B cell (primary cell): ENCODE measurements around the gene USH1C. TPM values are rescaled to one million over a fixed set of nuclear protein-coding genes. Genes with fewer than 3 reads are reported as not detected.

Experiments used
- ATAC-seq: fragments of 200-7000 bp; cut with Tn5 transposase; one replicate; pipeline ENCODE4 v1.10.0; 2021; ENCODE audit warnings: low read depth, mild to moderate bottlenecking, moderate number of reproducible peaks, moderate library complexity
- CTCF ChIA-PET: fragments of 350-600 bp; sonication (Branson Sonifier 250); formaldehyde crosslinking; loops from one replicate; lab custom pipeline; 2021; ENCODE audit warnings: antibody characterized with exemption, inconsistent platforms; lab: Charles Lee
- POLR2A ChIA-PET: fragments of 350-600 bp; sonication (Branson Sonifier 250); formaldehyde crosslinking; loops from one replicate; lab custom pipeline; 2021; ENCODE audit warnings: antibody characterized with exemption; lab: Charles Lee
- DNase-seq: peaks from one replicate; pipeline ENCODE4 v3.0.0; 2013
- H2AFZ ChIP-seq: 2 replicates; pipeline ENCODE4 v1.6.1; 2012; ENCODE audit warnings: mild to moderate bottlenecking, low read depth, low read length; ENCODE audit not compliant: insufficient read depth, poor library complexity, severe bottlenecking
- H3K27ac ChIP-seq, 2 donors: 1 replicate in 1 of 2; 2 replicates in 1 of 2; pipeline ENCODE4 v1.5.1; 2012 to 2013; ENCODE audit warnings: low read length in 2 of 2, mild to moderate bottlenecking in 2 of 2, moderate library complexity in 1 of 2
- H3K27me3 ChIP-seq, 4 experiments: fragments of 200-600 bp in 1 of 4; sonication (generic) in 1 of 4; replicated peaks in 1 of 4; 1 replicate in 2 of 4; 2 replicates in 2 of 4; pipeline versions ENCODE4 v1.6.1 to v1.7.0; 2013 to 2016; ENCODE audit warnings: low read length in 3 of 4, mild to moderate bottlenecking in 2 of 4, mixed read lengths in 1 of 4, moderate library complexity in 1 of 4; ENCODE audit not compliant: insufficient read depth in 4 of 4, control insufficient read depth in 3 of 4; ENCODE audit errors: control extremely low read depth in 1 of 4
- H3K36me3 ChIP-seq, 2 experiments: replicated peaks in 1 of 2; 1 replicate in 1 of 2; 2 replicates in 1 of 2; pipeline versions ENCODE4 v1.6.1 to v1.7.1; 2013; ENCODE audit warnings: low read length in 1 of 2; ENCODE audit not compliant: insufficient read depth in 2 of 2, control insufficient read depth in 1 of 2; ENCODE audit errors: control extremely low read depth in 1 of 2, extremely low read depth in 1 of 2
- H3K4me1 ChIP-seq, 2 donors: fragments of 200-600 bp in 1 of 2; sonication (generic) in 1 of 2; 1 replicate in 1 of 2; 2 replicates in 1 of 2; pipeline versions ENCODE4 v1.5.1 to v1.6.1; 2013 to 2017; ENCODE audit warnings: low read length in 2 of 2; ENCODE audit not compliant: control insufficient read depth in 2 of 2, insufficient read depth in 2 of 2
- H3K4me2 ChIP-seq: replicated peaks from 2 replicates; pipeline ENCODE3; 2012; ENCODE audit warnings: mild to moderate bottlenecking, low read depth, low read length; ENCODE audit not compliant: poor library complexity, severe bottlenecking
- H3K4me3 ChIP-seq, 5 experiments: fragments of 200-600 bp in 1 of 5; sonication (generic) in 1 of 5; 1 replicate in 3 of 5; 2 replicates in 2 of 5; pipeline versions ENCODE4 v1.5.1 to v1.7.0; 2011 to 2016; ENCODE audit warnings: low read length in 4 of 5, mild to moderate bottlenecking in 4 of 5, low read depth in 2 of 5, control low read depth in 1 of 5, moderate library complexity in 1 of 5; ENCODE audit not compliant: insufficient read depth in 1 of 5; ENCODE audit errors: control extremely low read depth in 1 of 5, extremely low read depth in 1 of 5
- H3K79me2 ChIP-seq: fragments of 200-600 bp; sonication (generic); one replicate; pipeline ENCODE4 v1.6.0; 2016; ENCODE audit warnings: low read length; ENCODE audit not compliant: control insufficient read depth, insufficient read depth
- H3K9ac ChIP-seq: fragments of 200-600 bp; sonication (generic); 2 replicates; pipeline ENCODE4 v1.6.1; 2017; ENCODE audit warnings: mild to moderate bottlenecking, low read length, moderate library complexity
- H3K9me3 ChIP-seq, 3 donors: one replicate each; pipeline versions ENCODE4 v1.6.1 to v1.7.1; 2013; ENCODE audit warnings: low read length in 2 of 3; ENCODE audit not compliant: control insufficient read depth in 2 of 3, insufficient read depth in 1 of 3; ENCODE audit errors: control extremely low read depth in 1 of 3
- H4K20me1 ChIP-seq: 2 replicates; pipeline ENCODE4 v1.6.0; 2012; ENCODE audit warnings: mild to moderate bottlenecking, low read length; ENCODE audit not compliant: insufficient read depth, control insufficient read depth, poor library complexity, severe bottlenecking
- H3K27ac Mint-ChIP-seq: one replicate; pipeline ENCODE4 v1.8.0; 2021; ENCODE audit warnings: mixed read lengths
- H3K27me3 Mint-ChIP-seq: one replicate; pipeline ENCODE4 v1.8.0; 2021; ENCODE audit warnings: mixed read lengths
- H3K4me1 Mint-ChIP-seq: one replicate; pipeline ENCODE4 v1.8.0; 2021; ENCODE audit warnings: mixed read lengths
- H3K4me3 Mint-ChIP-seq: one replicate; pipeline ENCODE4 v1.8.0; 2021; ENCODE audit warnings: mixed read lengths
- H3K9me3 Mint-ChIP-seq: one replicate; pipeline ENCODE4 v1.8.0; 2022; ENCODE audit warnings: mixed read lengths; ENCODE audit not compliant: insufficient read depth
- EZH2 ChIP-seq: IDR thresholded peaks from 2 replicates; pipeline ENCODE4 v1.6.1; 2012; ENCODE audit warnings: borderline replicate concordance, low read depth, mild to moderate bottlenecking, moderate library complexity, low read length; ENCODE audit not compliant: insufficient read depth, poor library complexity, severe bottlenecking
- WGBS: methylation state at CpG from one replicate; pipeline ENCODE4 v1.1.5; 2013; ENCODE audit warnings: missing lambda C conversion rate; ENCODE audit not compliant: insufficient coverage; 5-methylcytosine and 5-hydroxymethylcytosine counted together
- intact Hi-C: fragments of 100-400 bp; cut with micrococcal nuclease; formaldehyde crosslinking; loops from one replicate; pipeline ENCODE4 v1.10.0; 2022
- polyA plus RNA-seq: library from polyadenylated mRNA; depleted of rRNA; stranded (reverse); fragments of >200 nt; gene quantifications from 2 replicates; pipeline ENCODE4 v1.2.3, GENCODE V29; 2012
- total RNA-seq, 2 donors: library from RNA; stranded (reverse); fragments of 120-200 nt in 1 of 2; gene quantifications; 1 replicate in 1 of 2; 2 replicates in 1 of 2; pipeline versions ENCODE4 v1.2.3 to v1.2.4, GENCODE V29; 2013 to 2022
- TF ChIP-seq, protein P1 (sequence below): fragments of 200-600 bp; IDR thresholded peaks from one replicate; pipeline ENCODE4 v1.8.0; 2022; ENCODE audit warnings: antibody characterized with exemption, mild to moderate bottlenecking

USH1C gene
- total and polyA plus RNA-seq, 2 donors (not counting 1 experiment from before 2014, with no cell fraction given), result not detected

DNA sequence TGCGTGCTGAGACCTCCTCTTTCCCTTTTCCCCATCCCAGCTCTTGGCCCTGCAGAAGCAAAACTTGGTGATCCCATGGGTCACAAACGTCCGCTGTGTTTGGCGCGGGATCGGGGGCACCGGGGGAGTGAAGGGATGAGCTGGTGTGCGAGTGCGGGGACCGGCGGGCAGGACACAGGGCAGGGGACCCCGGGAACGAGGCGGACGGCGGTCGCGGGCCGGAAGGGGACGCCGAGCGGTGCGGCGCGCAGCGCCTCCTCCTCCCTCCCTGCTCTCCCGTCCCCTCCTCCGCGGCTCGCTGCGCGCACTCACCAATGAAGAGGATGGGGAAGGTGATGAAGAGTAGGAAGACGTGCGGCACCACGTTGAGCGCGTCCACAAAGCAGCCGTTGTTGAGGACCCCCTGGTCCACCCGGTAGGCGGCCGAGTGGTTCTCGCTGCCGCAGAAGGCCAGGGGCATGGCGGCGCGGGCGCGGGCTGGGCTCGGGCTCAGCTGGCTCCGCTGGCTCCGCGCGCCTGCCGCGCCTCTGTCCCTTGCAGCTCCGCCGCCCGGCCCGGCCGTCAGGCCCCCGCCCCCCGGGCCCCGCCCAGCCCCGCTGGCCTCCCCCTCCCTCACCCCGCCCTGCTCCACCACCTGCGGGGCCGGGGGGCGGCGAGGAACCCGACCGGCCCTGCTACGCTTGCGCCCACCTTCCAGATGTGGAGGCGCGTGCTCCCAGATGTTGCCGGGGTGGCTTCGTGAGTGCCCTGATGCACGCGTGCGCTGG lies 67.7 kb downstream of the USH1C start, which contains the start of gene ABCC8:
Gene ABCC8 (minus strand): TSS at position 529 of the 767 bp plus-strand sequence. CDS start 69 bp downstream, at position 460.
- Histone ChIP-seq H3K9me3 (no peaks in the 10 kb centered on the region), H3K27me3 (peaks cover 0 to 39% (median 8%) of the 10 kb centered on the region in 4 experiments), H4K20me1 (no peaks in the 10 kb centered on the region), H2AFZ (no peak within 1 kb of the TSS), H3K27ac (no peak within 1 kb of the TSS), H3K9ac (no peak within 1 kb of the TSS), H3K4me3 (no peak within 1 kb of the TSS), H3K4me2 (no peak within 1 kb of the TSS), H3K4me1 (no peaks in the 10 kb centered on the region), H3K36me3 (no peaks in the 10 kb centered on the region), H3K79me2 (no peaks in the 10 kb centered on the region)
- H3K4me1 Mint-ChIP-seq, result no peaks in the 10 kb centered on the region
- intact Hi-C loops, result no loop called here
- H3K27ac Mint-ChIP-seq, result no peak within 1 kb of the TSS
- ChIA-PET CTCF (no interaction called here), POLR2A (no interaction called here)
- WGBS, result 7% methylated on average over 51 of the region's 80 CpGs
- peaks cover 48% of the 10 kb centered on the region for H3K27me3 Mint-ChIP-seq
- no peak for TF ChIP-seq EZH2
- TF ChIP-seq, protein P1, sequence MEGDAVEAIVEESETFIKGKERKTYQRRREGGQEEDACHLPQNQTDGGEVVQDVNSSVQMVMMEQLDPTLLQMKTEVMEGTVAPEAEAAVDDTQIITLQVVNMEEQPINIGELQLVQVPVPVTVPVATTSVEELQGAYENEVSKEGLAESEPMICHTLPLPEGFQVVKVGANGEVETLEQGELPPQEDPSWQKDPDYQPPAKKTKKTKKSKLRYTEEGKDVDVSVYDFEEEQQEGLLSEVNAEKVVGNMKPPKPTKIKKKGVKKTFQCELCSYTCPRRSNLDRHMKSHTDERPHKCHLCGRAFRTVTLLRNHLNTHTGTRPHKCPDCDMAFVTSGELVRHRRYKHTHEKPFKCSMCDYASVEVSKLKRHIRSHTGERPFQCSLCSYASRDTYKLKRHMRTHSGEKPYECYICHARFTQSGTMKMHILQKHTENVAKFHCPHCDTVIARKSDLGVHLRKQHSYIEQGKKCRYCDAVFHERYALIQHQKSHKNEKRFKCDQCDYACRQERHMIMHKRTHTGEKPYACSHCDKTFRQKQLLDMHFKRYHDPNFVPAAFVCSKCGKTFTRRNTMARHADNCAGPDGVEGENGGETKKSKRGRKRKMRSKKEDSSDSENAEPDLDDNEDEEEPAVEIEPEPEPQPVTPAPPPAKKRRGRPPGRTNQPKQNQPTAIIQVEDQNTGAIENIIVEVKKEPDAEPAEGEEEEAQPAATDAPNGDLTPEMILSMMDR, result no peak
- H3K9me3 Mint-ChIP-seq, result no peaks in the 10 kb centered on the region
- ATAC-seq, result no peak
- no peak for DNase-seq
- H3K4me3 Mint-ChIP-seq, result no peak within 1 kb of the TSS

GRCh38 chr11:17475666-17476316 lies 68.4 kb downstream of the USH1C start:
- no peak overlapping the region for H3K4me3 ChIP-seq
- DNase-seq (no peak), ATAC-seq (no peak)
- WGBS, result 6% methylated on average over 30 of the region's 31 CpGs
- peaks cover 0 to 44% (median 8%) of the 10 kb centered on the region in 4 experiments for H3K27me3 ChIP-seq
- H2AFZ ChIP-seq, result no peak overlapping the region
- no peaks in the 10 kb centered on the region for H4K20me1 ChIP-seq
- no peaks in the 10 kb centered on the region for H3K4me1 ChIP-seq
- no peaks in the 10 kb centered on the region for H3K9me3 Mint-ChIP-seq
- no peak for TF ChIP-seq EZH2
- TF ChIP-seq, protein P1, result no peak
- H3K79me2 ChIP-seq, result no peaks in the 10 kb centered on the region
- intact Hi-C loops, result no loop called here
- ChIA-PET POLR2A (no interaction called here), CTCF (no interaction called here)
- H3K4me2 ChIP-seq, result no peak overlapping the region
- no peak overlapping the region for H3K27ac Mint-ChIP-seq
- H3K9me3 ChIP-seq, result no peaks in the 10 kb centered on the region
- no peak overlapping the region for H3K4me3 Mint-ChIP-seq
- H3K4me1 Mint-ChIP-seq, result no peaks in the 10 kb centered on the region
- no peak overlapping the region for H3K27ac ChIP-seq
- H3K27me3 Mint-ChIP-seq, result peaks cover 49% of the 10 kb centered on the region
- H3K36me3 ChIP-seq, result no peaks in the 10 kb centered on the region
- no peak overlapping the region for H3K9ac ChIP-seq
